ENCODE results near the gene AMFR.

GRCh38 chr16:56469748-56470147, 44.4 kb upstream of the AMFR start:
- TF ChIP-seq POLR2A (IDR thresholded peaks at IDR 0.05): no peak
- TF ChIP-seq, protein P1, sequence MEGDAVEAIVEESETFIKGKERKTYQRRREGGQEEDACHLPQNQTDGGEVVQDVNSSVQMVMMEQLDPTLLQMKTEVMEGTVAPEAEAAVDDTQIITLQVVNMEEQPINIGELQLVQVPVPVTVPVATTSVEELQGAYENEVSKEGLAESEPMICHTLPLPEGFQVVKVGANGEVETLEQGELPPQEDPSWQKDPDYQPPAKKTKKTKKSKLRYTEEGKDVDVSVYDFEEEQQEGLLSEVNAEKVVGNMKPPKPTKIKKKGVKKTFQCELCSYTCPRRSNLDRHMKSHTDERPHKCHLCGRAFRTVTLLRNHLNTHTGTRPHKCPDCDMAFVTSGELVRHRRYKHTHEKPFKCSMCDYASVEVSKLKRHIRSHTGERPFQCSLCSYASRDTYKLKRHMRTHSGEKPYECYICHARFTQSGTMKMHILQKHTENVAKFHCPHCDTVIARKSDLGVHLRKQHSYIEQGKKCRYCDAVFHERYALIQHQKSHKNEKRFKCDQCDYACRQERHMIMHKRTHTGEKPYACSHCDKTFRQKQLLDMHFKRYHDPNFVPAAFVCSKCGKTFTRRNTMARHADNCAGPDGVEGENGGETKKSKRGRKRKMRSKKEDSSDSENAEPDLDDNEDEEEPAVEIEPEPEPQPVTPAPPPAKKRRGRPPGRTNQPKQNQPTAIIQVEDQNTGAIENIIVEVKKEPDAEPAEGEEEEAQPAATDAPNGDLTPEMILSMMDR (IDR thresholded peaks at IDR 0.05): no peak

Measured in right lobe of liver (tissue), 4 donors.